Measurements from ENCODE around the gene FANCI. TPM values are rescaled to one million over a fixed set of nuclear protein-coding genes. Genes with fewer than 3 reads are reported as not detected.

FANCI gene
- total RNA-seq, 6 experiments from 2014 or later = 0.98 to 7.2 (median 2.8) TPM

GRCh38 chr15:89326316-89326715 lies 82.5 kb downstream of the FANCI start:
- no peak for TF ChIP-seq CTCF (IDR thresholded peaks at IDR 0.05)
- TF ChIP-seq POLR2A (IDR thresholded peaks at IDR 0.05) = no peak
- no peak overlapping the region for H3K4me3 ChIP-seq

GRCh38 chr15:89327113-89327512 lies 83.3 kb downstream of the FANCI start:
- ATAC-seq (no peak), DNase-seq (no peak)
- Histone ChIP-seq H3K36me3 (peaks cover 0 to 90% (median 57%) of the 10 kb centered on the region in 4 donors), H3K4me3 (no peak overlapping the region), H3K9me3 (no peaks in the 10 kb centered on the region), H3K27ac (no peak overlapping the region), H3K4me1 (peaks cover 0 to 8% (median 2%) of the 10 kb centered on the region in 4 donors), H3K27me3 (no peaks in the 10 kb centered on the region)
- intact Hi-C loops (cut with DNase I) = no loop called here
- WGBS (ENCODE audit: insufficient coverage, low coverage, low lambda C conversion rate, missing lambda C conversion rate) = 80% methylated on average over 1 of the region's 6 CpGs
- TF ChIP-seq CTCF (IDR thresholded peaks at IDR 0.05) (no peak), POLR2A (IDR thresholded peaks at IDR 0.05) (no peak)

More at GRCh38 chr15:89326316-89326715, 82.5 kb downstream of the FANCI start:
- H3K4me1 ChIP-seq = peaks cover 0 to 9% (median under 1%) of the 10 kb centered on the region in 4 donors
- peaks cover 0 to 82% (median 57%) of the 10 kb centered on the region in 4 donors for H3K36me3 ChIP-seq
- intact Hi-C loops (cut with DNase I) = no loop called here
- DNase-seq (no peak), ATAC-seq (no peak)
- no peaks in the 10 kb centered on the region for H3K9me3 ChIP-seq
- no peaks in the 10 kb centered on the region for H3K27me3 ChIP-seq
- no CpG with 5 or more reads among the region's 6 CpGs for WGBS (ENCODE audit: insufficient coverage, low coverage, low lambda C conversion rate, missing lambda C conversion rate)
- H3K27ac ChIP-seq = no peak overlapping the region

GRCh38 chr15:89328398-89329254 lies 84.8 kb downstream of the FANCI start:
- H3K4me1 ChIP-seq = peaks cover 0 to 20% (median 8%) of the 10 kb centered on the region in 4 donors
- H3K27me3 ChIP-seq = no peaks in the 10 kb centered on the region
- H3K4me3 ChIP-seq = no peak overlapping the region
- DNase-seq (no peak), ATAC-seq (no peak)
- H3K9me3 ChIP-seq = no peaks in the 10 kb centered on the region
- H3K27ac ChIP-seq = no peak overlapping the region
- H3K36me3 ChIP-seq = peaks cover 0 to 91% (median 52%) of the 10 kb centered on the region in 4 donors
- intact Hi-C loops (cut with DNase I) = no loop called here
- TF ChIP-seq POLR2A (IDR thresholded peaks at IDR 0.05) (no peak), CTCF (IDR thresholded peaks at IDR 0.05) (no peak)
- WGBS (ENCODE audit: insufficient coverage, low coverage, low lambda C conversion rate, missing lambda C conversion rate) = 100% methylated on average over 2 of the region's 13 CpGs

- WGBS (ENCODE audit: insufficient coverage, low coverage, low lambda C conversion rate, missing lambda C conversion rate) = 60% methylated on average over 3 of the region's 8 CpGs
- Histone ChIP-seq H3K27ac (no peak overlapping the region), H3K4me1 (peaks cover 0 to 21% (median 10%) of the 10 kb centered on the region in 4 donors), H3K27me3 (no peaks in the 10 kb centered on the region), H3K36me3 (peaks cover 0 to 82% (median 45%) of the 10 kb centered on the region in 4 donors), H3K4me3 (no peak overlapping the region), H3K9me3 (no peaks in the 10 kb centered on the region)
- DNase-seq = no peak
- TF ChIP-seq CTCF (IDR thresholded peaks at IDR 0.05) = no peak
- no peak for TF ChIP-seq POLR2A (IDR thresholded peaks at IDR 0.05)
- ATAC-seq = no peak
- intact Hi-C loops (cut with DNase I) = no loop called here
These were observed 85.7 kb downstream of the FANCI start for GRCh38 chr15:89329329-89330084.
